Testis (tissue), 2 donors: ENCODE results near the gene FAM174C.

ENCODE experiments used
- CTCF ChIP-seq, 3 experiments: fragments of 450-650 bp in 2 of 3; fragments of 200-600 bp in 1 of 3; sonication (generic) in 1 of 3; IDR thresholded peaks; one replicate each; pipeline ENCODE4 v1.5.1; 2016 to 2019; ENCODE audit warnings: antibody characterized with exemption in 3 of 3, mild to moderate bottlenecking in 2 of 3, moderate library complexity in 1 of 3
- POLR2A ChIP-seq: fragments of 450-650 bp; IDR thresholded peaks from one replicate; pipeline ENCODE4 v1.6.1; 2017; ENCODE audit warnings: antibody characterized with exemption, mild to moderate bottlenecking, moderate library complexity

DNA sequence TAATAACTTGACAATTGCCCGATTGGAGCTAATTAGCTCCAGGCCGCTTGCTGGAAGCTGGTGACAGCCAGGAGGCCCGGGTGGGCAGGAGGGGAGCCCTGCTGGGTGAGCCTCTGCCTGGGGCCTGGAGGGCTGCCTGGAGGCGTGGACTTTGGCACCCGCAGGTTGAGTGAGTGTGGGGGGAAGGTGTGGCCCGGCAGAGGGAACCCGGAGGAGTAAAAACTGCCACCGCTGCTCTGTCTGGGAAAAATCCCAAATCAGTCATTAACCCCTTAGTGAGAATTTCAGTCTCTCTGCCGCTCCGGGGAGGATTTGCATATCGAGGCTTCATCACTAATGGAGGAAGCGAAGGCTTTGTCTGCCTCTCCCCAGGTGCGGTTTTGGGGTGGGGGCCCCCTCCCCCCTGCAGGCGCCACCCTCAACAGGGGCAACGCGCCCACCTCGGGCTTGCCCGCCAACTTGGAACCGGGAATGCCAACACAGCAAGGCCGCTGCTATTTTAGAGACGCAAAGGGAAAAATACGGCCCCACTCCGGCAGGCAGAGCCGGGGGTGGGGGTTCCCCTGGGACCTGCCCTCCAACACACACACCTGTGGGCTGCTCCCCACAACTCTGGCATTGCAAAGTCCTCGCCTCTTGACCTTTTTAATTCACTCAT lies 16.6 kb downstream of the FAM174C start:
- TF ChIP-seq CTCF (IDR thresholded peaks at IDR 0.05) (no peak), POLR2A (no peak)
